Measurements from ENCODE around the gene SLC22A12. TPM values are rescaled to one million over a fixed set of nuclear protein-coding genes. Genes with fewer than 3 reads are reported as not detected.
"Not testable (repeated sequence)": the region's sequence is repeated elsewhere in the genome, so short reads cannot be mapped to it uniquely, and the experiment has no call there.

Gene SLC22A12
- total RNA-seq, 1 donor from 2014 or later: not detected

DNA sequence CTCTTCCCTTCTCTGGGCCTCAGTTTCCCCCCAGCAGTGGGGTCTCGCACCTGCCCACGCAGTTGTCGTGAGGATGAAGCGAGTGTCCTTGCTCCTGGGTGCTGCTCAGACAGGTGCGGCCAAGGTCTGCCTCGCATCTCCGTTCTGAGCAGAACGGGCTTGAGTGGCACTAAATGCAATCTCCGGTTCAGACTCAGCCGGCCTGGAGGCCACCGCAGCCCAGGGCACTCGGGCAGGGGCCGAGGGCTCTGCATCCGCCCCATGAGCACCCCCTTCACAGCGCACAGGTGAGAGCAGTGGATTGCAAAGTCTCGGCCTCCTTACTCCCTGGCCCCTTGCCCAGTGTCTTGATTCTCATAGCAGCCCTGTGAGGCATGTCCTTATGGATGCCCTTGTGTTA lies 30.1 kb upstream of the SLC22A12 start:
- H3K27me3 ChIP-seq (ENCODE audit: control insufficient read depth, insufficient read depth, low read length): peaks cover 8% of the 10 kb centered on the region
- TF ChIP-seq, protein P1, sequence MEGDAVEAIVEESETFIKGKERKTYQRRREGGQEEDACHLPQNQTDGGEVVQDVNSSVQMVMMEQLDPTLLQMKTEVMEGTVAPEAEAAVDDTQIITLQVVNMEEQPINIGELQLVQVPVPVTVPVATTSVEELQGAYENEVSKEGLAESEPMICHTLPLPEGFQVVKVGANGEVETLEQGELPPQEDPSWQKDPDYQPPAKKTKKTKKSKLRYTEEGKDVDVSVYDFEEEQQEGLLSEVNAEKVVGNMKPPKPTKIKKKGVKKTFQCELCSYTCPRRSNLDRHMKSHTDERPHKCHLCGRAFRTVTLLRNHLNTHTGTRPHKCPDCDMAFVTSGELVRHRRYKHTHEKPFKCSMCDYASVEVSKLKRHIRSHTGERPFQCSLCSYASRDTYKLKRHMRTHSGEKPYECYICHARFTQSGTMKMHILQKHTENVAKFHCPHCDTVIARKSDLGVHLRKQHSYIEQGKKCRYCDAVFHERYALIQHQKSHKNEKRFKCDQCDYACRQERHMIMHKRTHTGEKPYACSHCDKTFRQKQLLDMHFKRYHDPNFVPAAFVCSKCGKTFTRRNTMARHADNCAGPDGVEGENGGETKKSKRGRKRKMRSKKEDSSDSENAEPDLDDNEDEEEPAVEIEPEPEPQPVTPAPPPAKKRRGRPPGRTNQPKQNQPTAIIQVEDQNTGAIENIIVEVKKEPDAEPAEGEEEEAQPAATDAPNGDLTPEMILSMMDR (IDR thresholded peaks at IDR 0.05; ENCODE audit: insufficient read depth, low read length, poor library complexity, severe bottlenecking): no peak
- no peak overlapping the region for H3K4me3 ChIP-seq (ENCODE audit: low read depth, low read length)
- DNase-seq (ENCODE audit: low read depth): no peak
- no peaks in the 10 kb centered on the region for H3K36me3 ChIP-seq (ENCODE audit: control insufficient read depth, insufficient read depth, low read length)

DNA sequence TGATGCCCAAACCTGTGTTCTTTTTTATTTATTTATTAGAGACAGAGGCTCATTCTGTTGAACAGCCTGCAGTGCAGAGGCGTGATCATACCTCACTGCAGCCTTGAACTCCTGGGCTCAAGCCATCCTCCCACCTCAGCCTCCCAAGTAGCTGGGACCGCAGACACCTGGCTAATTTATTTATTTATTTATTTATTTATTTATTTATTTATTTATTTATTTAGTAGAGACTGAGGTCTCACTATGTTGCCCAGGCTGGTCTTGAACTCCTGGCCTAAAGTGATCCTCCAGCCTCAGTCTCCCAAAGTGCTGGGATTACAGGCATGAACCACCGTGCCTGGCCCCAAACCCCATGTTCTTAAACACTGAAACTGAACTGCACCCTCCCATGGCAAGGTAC lies 29.6 kb upstream of the SLC22A12 start:
- DNase-seq (ENCODE audit: low read depth): not testable (repeated sequence)

DNA sequence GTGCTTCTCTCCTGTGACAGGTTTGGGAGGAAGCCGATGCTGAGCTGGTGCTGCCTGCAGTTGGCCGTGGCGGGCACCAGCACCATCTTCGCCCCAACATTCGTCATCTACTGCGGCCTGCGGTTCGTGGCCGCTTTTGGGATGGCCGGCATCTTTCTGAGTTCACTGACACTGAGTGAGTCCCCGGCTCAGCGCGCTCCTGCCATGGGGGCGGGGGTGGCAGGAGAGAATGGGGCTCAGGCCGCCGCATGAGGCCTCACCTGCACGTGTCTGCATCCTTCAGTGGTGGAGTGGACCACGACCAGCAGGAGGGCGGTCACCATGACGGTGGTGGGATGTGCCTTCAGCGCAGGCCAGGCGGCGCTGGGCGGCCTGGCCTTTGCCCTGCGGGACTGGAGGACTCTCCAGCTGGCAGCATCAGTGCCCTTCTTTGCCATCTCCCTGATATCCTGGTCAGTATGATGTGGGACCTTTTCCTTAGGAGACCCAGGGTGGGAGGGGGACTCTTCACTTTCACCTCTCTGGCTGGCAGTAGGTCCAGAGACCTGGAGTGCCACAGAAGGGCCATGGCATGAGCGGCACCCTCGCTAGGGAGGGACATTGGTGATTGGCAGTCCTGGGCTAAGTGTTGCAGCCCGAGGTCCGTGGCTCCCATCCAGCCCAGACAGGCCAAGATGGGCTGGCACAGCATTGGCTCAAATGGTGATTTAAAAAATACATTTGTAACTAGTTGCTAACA lies 28.9 kb upstream of the SLC22A12 start:
- DNase-seq (ENCODE audit: low read depth): no peak
- Histone ChIP-seq H3K4me3 (ENCODE audit: low read depth, low read length) (no peak overlapping the region), H3K36me3 (ENCODE audit: control insufficient read depth, insufficient read depth, low read length) (no peaks in the 10 kb centered on the region), H3K27me3 (ENCODE audit: control insufficient read depth, insufficient read depth, low read length) (peaks cover 8% of the 10 kb centered on the region)
- TF ChIP-seq, protein P1 (IDR thresholded peaks at IDR 0.05; ENCODE audit: insufficient read depth, low read length, poor library complexity, severe bottlenecking): no peak

More for the DNA sequence above, 29.6 kb upstream of the SLC22A12 start:
- not testable (repeated sequence) for H3K36me3 ChIP-seq (ENCODE audit: control insufficient read depth, insufficient read depth, low read length); H3K4me3 ChIP-seq (ENCODE audit: low read depth, low read length); H3K27me3 ChIP-seq (ENCODE audit: control insufficient read depth, insufficient read depth, low read length)

DNA sequence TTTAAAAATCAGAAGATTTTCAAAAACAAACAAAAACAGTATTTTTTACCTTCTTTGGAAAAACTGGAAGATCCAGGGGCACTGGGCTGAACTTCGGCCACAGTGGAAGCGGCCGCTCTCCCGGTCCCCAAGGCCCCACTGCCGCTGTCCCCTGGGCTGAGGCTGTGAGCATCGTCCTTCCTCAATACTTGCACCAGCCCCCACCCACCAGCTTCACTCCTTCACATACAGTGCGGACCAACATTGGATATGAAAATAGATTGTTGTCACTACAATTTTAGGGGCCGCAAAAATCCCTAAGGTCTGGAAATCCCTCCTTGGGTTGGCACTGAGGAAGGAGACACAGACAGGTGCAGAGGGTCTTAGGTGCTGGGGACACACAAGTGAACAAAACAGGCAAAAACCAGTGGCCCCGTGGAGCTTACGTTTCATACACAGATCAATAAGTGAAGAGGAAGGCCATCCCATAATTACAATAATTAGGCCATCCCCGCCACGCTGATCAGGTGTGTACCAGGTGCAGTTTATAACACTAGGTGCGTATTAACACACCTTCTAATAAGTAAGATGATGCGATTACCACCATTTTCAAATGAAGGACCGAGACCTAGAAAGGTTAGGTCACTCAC lies 28.2 kb upstream of the SLC22A12 start:
- no peak for DNase-seq (ENCODE audit: low read depth)
- TF ChIP-seq, protein P1 (IDR thresholded peaks at IDR 0.05; ENCODE audit: insufficient read depth, low read length, poor library complexity, severe bottlenecking): no peak
- peaks cover 8% of the 10 kb centered on the region for H3K27me3 ChIP-seq (ENCODE audit: control insufficient read depth, insufficient read depth, low read length)
- no peak overlapping the region for H3K4me3 ChIP-seq (ENCODE audit: low read depth, low read length)
- no peaks in the 10 kb centered on the region for H3K36me3 ChIP-seq (ENCODE audit: control insufficient read depth, insufficient read depth, low read length)

DNA sequence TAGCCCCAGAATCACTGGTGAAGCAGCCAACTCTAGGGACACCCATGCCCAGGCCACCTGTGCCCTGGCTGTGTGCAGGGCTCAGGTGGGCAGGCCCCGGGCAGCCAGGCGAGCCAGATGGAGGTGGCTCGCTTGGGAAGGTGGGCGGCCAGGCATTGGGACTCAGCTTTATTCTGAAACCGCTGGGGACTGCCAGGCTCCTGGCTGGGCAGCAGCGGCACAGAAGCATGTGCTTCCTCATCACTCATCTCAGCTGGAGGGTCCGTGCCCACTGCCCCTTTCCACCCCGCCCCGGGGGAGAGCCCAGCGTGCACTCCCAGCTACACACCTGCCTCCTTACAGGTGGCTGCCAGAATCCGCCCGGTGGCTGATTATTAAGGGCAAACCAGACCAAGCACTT lies 27.1 kb upstream of the SLC22A12 start:
- peaks cover 7% of the 10 kb centered on the region for H3K27me3 ChIP-seq (ENCODE audit: control insufficient read depth, insufficient read depth, low read length)
- no peak for DNase-seq (ENCODE audit: low read depth)
- no peak overlapping the region for H3K4me3 ChIP-seq (ENCODE audit: low read depth, low read length)
- TF ChIP-seq, protein P1 (IDR thresholded peaks at IDR 0.05; ENCODE audit: insufficient read depth, low read length, poor library complexity, severe bottlenecking): no peak
- H3K36me3 ChIP-seq (ENCODE audit: control insufficient read depth, insufficient read depth, low read length): no peaks in the 10 kb centered on the region

DNA sequence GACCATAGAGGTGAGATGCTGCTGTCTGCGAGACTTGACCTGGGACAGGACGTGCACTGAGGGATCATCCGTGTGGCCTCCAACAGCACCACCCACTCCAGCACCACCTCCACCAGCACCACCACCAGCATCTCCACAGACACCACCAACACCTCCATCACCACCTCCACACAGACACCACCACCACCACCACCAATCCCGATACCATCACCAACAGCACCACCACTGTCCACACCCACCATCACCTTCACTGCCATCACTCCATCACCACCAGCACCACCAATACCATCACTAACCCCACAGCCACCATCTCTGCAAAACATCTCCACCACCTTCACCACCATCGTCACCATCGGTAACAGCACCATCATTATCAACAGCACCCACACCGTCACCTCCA lies 26.6 kb upstream of the SLC22A12 start:
- Histone ChIP-seq H3K4me3 (ENCODE audit: low read depth, low read length) (no peak overlapping the region), H3K27me3 (ENCODE audit: control insufficient read depth, insufficient read depth, low read length) (peaks cover 7% of the 10 kb centered on the region), H3K36me3 (ENCODE audit: control insufficient read depth, insufficient read depth, low read length) (no peaks in the 10 kb centered on the region)
- TF ChIP-seq, protein P1 (IDR thresholded peaks at IDR 0.05; ENCODE audit: insufficient read depth, low read length, poor library complexity, severe bottlenecking): no peak
- no peak for DNase-seq (ENCODE audit: low read depth)

Data from kidney epithelial cell (primary cell).